GM12892 (cell line): ENCODE measurements around the gene IBA57.

ENCODE experiments used
- DNase-seq: peaks from one replicate; pipeline ENCODE4 v3.0.0; 2011; ENCODE audit not compliant: insufficient read length
- FAIRE-seq: peaks from 2 replicates; lab custom pipeline; 2011; peaks lifted over from hg19 to GRCh38; lab: Jason Lieb, UNC
- POLR2A ChIP-seq: IDR thresholded peaks from 2 replicates; pipeline ENCODE4 v1.6.1; 2011; ENCODE audit warnings: low read depth, low read length, control low read depth
- POLR2AphosphoS5 ChIP-seq: IDR thresholded peaks from 2 replicates; pipeline ENCODE4 v1.6.1; 2011; ENCODE audit warnings: low read depth, low read length, control low read depth
- TAF1 ChIP-seq: IDR thresholded peaks from 2 replicates; pipeline ENCODE4 v1.6.1; 2011; ENCODE audit warnings: low read depth, mild to moderate bottlenecking, control low read depth, low read length, borderline replicate concordance

The IBA57 gene

GRCh38 chr1:228209657-228210056 lies 44.1 kb downstream of the IBA57 start:
- no peak for DNase-seq
- FAIRE-seq = no peak
- TF ChIP-seq POLR2AphosphoS5 (no peak), POLR2A (no peak), TAF1 (no peak)

DNA sequence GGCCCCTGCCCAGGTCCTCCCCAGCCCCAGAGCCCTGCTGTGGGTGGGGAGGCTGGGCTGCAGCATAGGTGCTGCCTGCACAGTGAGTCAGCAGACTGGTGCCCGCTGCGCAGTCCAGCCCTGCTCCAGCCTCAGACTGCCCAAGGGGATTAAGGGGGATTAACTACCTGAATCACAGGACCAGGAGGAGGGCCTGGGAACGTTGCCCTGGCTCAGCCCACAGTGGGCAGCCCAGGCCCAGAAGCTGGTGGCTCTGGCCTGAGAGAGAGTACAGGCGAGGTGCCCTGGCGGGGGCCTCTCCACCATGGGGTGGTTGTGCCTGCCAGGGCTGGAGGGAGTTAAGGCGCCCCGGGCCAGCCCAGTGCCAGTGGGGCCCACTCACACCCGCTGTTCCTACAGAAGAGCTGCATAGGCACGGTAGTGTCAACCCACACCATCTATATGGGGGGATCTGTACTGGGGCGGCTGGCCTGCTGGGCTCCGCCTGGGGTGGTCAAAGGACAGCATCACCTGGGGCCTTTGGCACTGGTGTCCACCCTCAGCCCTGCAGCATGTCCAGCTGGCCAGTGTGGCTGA lies 44.6 kb downstream of the IBA57 start:
- no peak for DNase-seq
- FAIRE-seq = no peak
- TF ChIP-seq TAF1 (no peak), POLR2A (no peak), POLR2AphosphoS5 (no peak)

DNA sequence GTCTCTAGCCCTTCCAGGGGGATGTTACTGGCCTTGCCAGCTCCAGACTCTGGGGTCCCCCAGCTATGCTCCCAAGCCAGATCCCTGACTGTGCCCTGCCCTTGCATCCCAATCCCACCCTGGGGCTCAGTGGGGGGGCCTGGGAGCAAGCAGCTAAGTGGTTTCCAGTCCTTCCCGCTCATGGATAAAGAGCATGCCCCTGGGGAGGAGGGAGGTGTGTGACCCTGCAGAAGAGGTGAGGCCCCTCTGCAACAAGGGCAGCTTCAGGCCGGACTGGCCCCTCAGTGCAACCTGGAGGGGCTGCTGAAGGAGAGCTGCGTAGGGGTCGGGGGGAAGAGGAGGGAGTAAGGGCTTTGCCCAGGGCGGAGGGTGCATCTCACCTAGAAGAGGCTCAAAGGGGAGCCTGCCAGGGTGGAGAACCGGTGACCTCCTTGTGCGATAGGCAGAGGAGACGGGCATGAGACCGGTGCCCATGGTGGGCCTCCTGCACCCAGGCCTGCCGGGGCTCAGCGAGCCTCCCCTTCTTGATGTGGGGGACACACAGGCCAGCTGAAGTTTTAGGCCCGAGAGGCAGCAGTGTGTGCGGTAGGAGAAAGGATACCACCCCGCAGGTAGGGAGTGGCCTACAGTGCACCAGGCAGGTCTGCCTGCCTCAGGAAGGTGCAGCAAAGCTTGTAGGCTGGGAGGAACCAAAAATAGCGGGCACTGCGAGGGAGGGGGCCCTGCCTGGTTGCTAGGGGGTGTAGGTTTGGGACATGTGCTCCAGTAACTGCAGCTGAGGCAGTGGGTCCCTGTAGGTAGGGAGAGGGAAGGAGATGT lies 45.3 kb downstream of the IBA57 start:
- FAIRE-seq (no peak), DNase-seq (no peak)
- TF ChIP-seq POLR2A (no peak), TAF1 (no peak), POLR2AphosphoS5 (no peak)

GRCh38 chr1:228211531-228212414 lies 46.2 kb downstream of the IBA57 start:
- TF ChIP-seq POLR2A = no peak
- no peak for TF ChIP-seq POLR2AphosphoS5
- no peak for TF ChIP-seq TAF1
- FAIRE-seq (no peak), DNase-seq (no peak)

DNA sequence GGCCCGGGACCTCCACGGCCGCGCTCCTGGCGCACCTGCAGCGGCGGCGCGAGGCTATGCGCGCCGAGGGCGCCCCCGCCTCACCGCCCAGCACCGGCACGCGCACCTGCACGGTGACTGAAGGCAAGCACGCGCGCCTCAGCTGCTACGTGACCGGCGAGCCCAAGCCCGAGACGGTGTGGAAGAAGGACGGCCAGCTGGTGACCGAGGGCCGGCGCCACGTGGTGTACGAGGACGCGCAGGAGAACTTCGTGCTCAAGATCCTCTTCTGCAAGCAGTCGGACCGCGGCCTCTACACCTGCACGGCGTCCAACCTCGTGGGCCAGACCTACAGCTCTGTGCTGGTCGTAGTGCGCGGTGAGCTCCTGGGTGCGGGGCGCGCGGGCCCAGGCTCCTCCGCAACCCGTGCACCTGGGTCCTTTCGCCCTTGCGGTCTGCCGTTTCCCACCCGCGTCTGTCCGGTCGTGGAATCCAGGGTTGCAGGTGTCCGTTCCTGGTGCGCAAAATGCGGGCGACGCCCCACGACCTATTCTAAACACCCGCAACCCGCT lies 46.9 kb downstream of the IBA57 start:
- no peak for DNase-seq
- FAIRE-seq = no peak
- TF ChIP-seq POLR2AphosphoS5 (no peak), TAF1 (no peak), POLR2A (no peak)

DNA sequence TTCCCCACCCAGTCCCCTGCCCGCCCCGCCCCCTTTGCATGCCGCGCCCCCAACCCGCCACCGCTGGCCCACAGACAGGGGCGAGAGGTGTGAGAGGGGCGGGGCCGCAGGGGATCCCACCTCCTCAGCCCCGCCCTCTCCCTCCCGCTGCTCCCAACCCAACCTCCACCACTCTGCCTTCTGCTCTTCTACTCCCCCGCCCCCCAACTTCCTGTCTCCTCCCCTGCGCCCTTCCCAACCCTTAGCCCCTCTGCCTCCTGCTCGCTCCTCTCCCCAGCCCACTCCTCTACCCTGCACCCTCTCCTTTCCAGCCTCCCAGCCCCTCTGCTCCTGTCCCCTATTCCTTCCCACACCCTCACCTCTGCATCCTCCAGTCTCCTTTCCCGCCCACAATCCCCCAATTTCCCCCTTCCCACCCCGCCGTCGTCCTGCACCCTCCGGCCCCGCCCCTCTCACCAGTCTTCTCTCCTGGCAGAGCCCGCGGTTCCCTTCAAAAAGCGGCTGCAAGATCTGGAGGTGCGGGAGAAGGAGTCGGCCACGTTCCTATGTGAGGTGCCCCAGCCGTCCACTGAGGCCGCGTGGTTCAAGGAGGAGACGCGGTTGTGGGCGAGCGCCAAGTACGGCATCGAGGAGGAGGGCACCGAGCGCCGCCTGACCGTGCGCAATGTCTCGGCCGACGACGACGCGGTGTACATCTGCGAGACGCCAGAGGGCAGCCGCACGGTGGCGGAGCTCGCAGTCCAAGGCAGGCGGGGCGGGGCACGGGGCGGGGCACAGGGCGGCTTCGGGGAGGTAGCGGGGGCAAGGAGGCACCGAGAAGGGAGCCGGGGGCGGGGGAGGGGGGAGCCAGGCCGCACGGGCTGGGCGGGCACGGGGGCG lies 47.6 kb downstream of the IBA57 start:
- no peak for TF ChIP-seq POLR2AphosphoS5
- TF ChIP-seq POLR2A = no peak
- no peak for TF ChIP-seq TAF1
- peak; percentile 87 for DNase-seq
- FAIRE-seq = no peak

DNA sequence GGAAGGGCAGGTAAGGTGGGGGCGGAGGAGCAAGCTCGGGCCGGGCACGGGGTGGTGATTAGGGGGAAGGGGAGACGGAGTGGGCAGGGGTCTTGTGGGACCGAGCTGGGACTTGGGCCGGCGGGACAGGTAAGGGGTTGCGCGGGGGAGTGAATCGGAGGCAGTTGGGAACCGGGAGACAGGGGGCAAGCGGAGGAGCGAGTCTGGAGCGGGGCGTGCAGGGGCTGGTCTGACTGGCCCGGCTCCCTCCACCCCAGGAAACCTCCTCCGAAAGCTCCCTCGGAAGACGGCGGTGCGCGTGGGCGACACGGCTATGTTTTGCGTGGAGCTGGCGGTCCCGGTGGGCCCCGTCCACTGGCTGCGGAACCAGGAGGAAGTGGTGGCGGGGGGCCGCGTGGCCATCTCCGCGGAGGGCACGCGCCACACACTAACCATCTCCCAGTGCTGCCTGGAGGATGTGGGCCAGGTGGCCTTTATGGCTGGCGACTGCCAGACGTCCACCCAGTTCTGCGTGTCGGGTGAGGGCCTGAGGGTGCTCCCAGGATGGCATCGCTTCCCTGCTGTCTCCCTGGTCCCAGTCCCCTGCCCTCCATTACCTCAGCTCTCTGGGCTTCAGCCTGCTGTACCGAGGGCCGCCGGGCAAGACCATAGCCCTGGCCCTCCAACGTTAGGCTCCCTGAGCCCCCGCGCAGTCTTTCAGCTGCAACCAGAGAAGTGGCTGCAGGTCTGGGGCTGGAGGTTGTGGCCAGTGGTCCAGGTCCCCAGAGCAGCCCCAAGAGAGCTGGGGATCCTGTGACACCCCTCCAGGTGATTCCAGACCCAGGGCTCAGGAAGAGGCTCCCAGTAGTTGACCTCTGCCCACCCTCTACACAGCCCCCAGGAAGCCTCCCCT lies 48.6 kb downstream of the IBA57 start:
- DNase-seq (no peak), FAIRE-seq (no peak)
- TF ChIP-seq POLR2A (no peak), POLR2AphosphoS5 (no peak), TAF1 (no peak)

DNA sequence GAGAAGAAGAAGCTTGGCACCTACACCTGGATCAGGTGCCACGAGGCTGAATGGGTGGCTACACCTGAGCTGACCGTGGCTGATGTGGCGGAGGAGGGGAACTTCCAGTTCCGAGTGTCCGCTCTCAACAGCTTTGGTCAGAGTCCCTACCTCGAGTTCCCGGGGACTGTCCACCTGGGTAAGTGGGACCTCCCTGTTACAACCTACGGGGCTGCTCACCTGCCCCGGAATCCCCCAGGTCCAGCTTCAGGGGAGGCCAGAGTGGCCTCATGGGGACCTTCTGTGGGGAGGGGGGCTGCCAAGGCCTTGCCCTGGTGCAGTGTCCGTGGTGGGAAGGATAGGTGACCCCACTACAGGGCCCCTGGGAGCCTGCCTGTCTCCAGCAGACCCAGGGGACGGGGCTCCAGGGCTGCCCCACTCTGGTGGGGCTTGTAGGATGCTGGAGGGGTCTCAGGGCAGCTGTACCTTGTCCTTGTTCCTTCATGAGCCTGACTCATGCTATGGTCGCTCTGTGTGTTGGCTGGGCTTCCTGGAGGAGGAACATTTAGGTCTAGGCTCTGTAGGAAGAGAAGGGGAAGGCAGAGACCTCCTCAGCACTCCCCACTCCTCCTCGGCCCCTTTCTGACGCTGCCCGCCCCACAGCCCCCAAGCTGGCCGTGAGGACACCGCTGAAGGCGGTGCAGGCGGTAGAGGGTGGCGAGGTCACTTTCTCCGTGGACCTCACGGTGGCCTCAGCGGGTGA lies 49.5 kb downstream of the IBA57 start:
- FAIRE-seq = no peak
- TF ChIP-seq POLR2A (no peak), TAF1 (no peak), POLR2AphosphoS5 (no peak)
- no peak for DNase-seq

DNA sequence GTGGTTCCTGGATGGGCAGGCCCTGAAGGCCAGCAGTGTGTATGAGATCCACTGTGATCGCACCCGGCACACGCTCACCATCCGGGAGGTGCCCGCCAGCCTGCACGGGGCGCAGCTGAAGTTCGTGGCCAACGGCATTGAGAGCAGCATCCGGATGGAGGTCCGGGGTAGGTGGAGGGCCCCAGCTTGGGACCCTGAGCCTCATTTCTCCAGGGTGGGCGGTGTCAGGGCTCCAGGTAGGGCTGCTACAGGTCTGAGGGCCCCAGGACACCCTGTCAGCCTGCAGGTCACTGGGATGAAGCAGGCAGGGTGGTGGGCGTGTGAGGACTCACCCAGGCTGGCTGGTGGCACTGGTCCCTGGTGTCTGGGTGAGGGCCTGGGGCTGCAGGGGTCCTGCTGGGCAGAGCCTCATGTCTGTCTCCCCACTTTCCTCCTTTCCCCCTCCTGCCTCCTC lies 50.1 kb downstream of the IBA57 start:
- FAIRE-seq = no peak
- TF ChIP-seq POLR2A = no peak
- TF ChIP-seq POLR2AphosphoS5 = no peak
- no peak for TF ChIP-seq TAF1
- no peak for DNase-seq
